ENCODE results near the gene NANOS3. TPM values are rescaled to one million over a fixed set of nuclear protein-coding genes. Genes with fewer than 3 reads are reported as not detected.

NANOS3 gene
- total and polyA plus RNA-seq, 10 of the 15 experiments (the other 5 are each of a cell fraction or from before 2014, with no cell fraction given), result 0.31 to 1.7 (median 0.81) TPM

DNA sequence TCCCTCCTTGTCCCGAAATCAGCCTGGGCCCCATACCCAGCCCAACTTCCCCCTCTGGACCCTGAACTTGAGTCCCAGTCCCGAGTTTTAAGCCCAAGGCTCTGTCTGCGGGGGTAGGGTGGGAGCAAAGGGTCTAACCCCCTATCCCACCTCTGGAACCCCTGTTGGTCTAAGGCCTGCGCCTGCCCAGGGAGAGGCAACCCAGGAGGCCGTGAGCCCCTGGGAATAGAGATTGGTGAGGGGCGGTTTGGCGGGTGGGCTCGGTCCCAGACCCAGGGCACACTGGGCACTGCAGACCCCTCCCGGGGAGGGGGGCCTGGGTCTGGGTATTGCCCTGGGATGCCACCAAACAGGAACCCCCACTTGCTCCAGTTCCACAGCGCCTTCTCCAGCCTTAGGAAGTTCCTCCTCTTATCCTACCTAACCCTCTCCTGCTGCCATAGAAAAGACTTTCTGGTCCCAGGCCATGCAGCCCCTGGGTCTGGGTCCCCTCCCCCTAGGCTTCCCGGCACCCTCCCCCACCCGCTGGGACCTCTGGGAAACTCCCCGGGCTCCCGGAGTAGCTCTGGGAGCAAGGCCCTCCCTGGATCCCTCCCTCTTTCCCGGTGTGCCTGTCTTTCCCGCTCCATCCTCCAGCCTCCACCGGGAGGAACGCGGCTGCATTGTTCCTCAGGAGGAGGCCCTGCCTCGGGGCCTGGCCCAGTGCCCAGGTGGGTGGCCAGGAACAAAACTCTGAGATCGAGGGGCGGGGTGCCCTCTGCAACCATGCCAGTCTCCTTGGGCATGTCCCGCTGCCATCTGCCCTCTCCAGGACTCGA is 33.6 kb upstream of the NANOS3 start:
- H3K4me1 ChIP-seq (ENCODE audit: control insufficient read depth, insufficient read depth, low read length), result peaks cover 56% of the 10 kb centered on the region
- FAIRE-seq, result no peak

More for the DNA sequence above, 33.6 kb upstream of the NANOS3 start:
- Histone ChIP-seq H4K20me1 (ENCODE audit: control insufficient read depth, insufficient read depth) (no peaks in the 10 kb centered on the region), H3K9ac (ENCODE audit: control insufficient read depth, insufficient read depth, low read length) (peak overlapping the region; percentile 70), H3K36me3 (ENCODE audit: control insufficient read depth in 2 of 2, insufficient read depth in 2 of 2, low read length in 1 of 2) (no peaks in the 10 kb centered on the region), H3K27me3 (replicated peaks in 1 of 2; ENCODE audit: control insufficient read depth in 2 of 2, insufficient read depth in 2 of 2, low read length in 1 of 2) (no peaks in the 10 kb centered on the region), H3K27ac (ENCODE audit: control insufficient read depth, insufficient read depth) (peak overlapping the region; percentile 79), H2AFZ (ENCODE audit: control insufficient read depth, low read depth, low read length) (peak overlapping the region; percentile 73), H3K4me3 (peak overlapping the region; percentile 75), H3K4me2 (ENCODE audit: control insufficient read depth, insufficient read depth) (peak overlapping the region; percentile 82), H3K9me3 (replicated peaks; ENCODE audit: control insufficient read depth, insufficient read depth, low read length) (no peaks in the 10 kb centered on the region), H3K79me2 (ENCODE audit: control insufficient read depth, insufficient read depth, low read length) (peaks cover 44% of the 10 kb centered on the region)
- intact Hi-C loops (cut with micrococcal nuclease; ENCODE audit: unreplicated experiment), result loop anchor here (10.0 kb wide), 1 partner anchor 689 kb away; the partner anchor contains the start of genes IER2 and STX10
- TF ChIP-seq, protein P1, sequence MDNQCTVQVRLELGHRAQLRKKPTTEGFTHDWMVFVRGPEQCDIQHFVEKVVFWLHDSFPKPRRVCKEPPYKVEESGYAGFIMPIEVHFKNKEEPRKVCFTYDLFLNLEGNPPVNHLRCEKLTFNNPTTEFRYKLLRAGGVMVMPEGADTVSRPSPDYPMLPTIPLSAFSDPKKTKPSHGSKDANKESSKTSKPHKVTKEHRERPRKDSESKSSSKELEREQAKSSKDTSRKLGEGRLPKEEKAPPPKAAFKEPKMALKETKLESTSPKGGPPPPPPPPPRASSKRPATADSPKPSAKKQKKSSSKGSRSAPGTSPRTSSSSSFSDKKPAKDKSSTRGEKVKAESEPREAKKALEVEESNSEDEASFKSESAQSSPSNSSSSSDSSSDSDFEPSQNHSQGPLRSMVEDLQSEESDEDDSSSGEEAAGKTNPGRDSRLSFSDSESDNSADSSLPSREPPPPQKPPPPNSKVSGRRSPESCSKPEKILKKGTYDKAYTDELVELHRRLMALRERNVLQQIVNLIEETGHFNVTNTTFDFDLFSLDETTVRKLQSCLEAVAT (IDR thresholded peaks at IDR 0.05), result 0 out of 2 replicates have a peak, but pooled peaks have one; percentile 24
- TF ChIP-seq NBN (IDR thresholded peaks at IDR 0.05) (0 out of 2 replicates have a peak, but pooled peaks have one; percentile 10), MTA2 (IDR thresholded peaks at IDR 0.05; ENCODE audit: low read depth) (no peak), ZNF207 (IDR thresholded peaks at IDR 0.05; ENCODE audit: borderline replicate concordance) (0 out of 2 replicates have a peak, but pooled peaks have one; percentile 33), SMARCA5 (IDR thresholded peaks at IDR 0.05) (0 out of 2 replicates have a peak, but pooled peaks have one; percentile 41)
- POLR2A ChIA-PET, result interaction anchor here (1.2 kb wide), 1 partner anchor 18 kb away, joined by 8 read pairs; no protein-coding TSS in a partner anchor
- DNase-seq (ENCODE audit: low read depth, low spot score) (no peak), ATAC-seq (no peak)
- in situ Hi-C loops (cut with MboI), result loop anchor here (10.0 kb wide), 1 partner anchor 689 kb away; the partner anchor contains the start of genes IER2 and STX10
- RAD21 ChIA-PET (ENCODE audit: unreplicated experiment), result interaction anchor here (1.6 kb wide), 1 partner anchor 19 kb away, joined by 7 read pairs; no protein-coding TSS in a partner anchor
- no TSS peak for BruUV-seq (replicated peaks)
- SMC1A ChIA-PET (ENCODE audit: uncharacterized antibody, unreplicated experiment), result no interaction called here
- CTCF ChIA-PET, result no interaction called here
- WGBS (ENCODE audit: insufficient coverage, insufficient replicate concordance, low lambda C conversion rate, missing lambda C conversion rate), result 49% methylated on average over 23 of the region's 24 CpGs
